ENCODE results near the gene ARL15.
"Not testable (repeated sequence)": the region's sequence is repeated elsewhere in the genome, so short reads cannot be mapped to it uniquely, and the experiment has no call there.

ARL15 gene

DNA sequence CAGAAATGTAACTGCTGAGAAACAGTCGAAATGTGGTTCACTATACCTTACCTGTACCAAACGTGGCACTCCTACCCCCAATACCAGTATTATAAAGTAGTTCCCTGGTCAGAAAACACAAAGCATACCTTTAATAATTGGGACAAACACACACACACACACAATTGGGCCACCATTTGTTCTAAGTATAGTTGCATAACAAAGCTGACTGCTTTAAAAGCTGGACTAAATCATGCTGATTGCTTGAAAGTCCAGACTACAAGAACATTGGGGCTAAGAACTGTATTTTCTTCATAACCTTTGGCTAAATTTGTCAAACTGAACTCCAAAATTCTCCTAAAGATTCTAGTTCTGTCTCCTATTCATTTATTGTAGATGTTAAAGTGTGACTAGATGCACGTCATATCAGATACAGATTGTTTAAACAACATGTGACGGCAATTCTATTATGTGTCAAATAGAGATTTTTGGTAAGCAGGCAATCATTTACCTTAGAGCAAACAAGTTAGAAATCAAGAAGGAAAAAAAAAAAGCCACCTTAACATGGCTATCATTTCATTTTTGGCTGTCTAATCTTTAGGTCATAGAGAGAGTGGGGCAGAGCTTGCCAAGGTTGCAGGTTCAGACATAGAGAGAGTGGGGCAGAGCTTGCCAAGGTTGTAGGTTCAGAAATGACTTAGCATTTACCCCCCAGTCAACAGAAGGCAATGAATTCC, 265.1 kb downstream of the ARL15 start:
- no peak overlapping the region for H3K4me3 ChIP-seq (ENCODE audit: low read length)
- no peak for TF ChIP-seq ZNF274 (IDR thresholded peaks at IDR 0.05; ENCODE audit: low read depth, low read length)

GRCh38 chr5:54044276-54044675, 266.1 kb downstream of the ARL15 start:
- H3K4me3 ChIP-seq (ENCODE audit: low read length) = not testable (repeated sequence)

DNA sequence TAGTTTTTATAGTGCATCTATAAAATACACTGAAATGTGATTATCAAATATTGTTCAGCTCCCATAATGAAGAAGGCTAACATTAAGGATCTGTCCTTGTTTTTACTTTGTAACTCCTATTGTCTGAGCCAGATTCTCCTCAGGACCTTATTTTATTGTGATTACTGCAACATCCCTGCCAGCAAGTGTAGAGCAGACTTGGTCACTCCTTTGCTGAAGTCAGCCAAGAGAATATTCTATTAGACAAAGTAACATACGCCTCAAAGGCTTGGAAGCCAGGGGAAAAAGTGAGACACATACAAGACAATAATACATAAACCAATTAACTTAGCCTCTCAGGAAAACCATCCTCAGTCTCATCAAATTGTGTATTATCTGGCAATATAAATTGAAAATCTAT, 269.6 kb downstream of the ARL15 start:
- no peak for TF ChIP-seq ZNF274 (IDR thresholded peaks at IDR 0.05; ENCODE audit: low read depth, low read length)
- H3K4me3 ChIP-seq (ENCODE audit: low read length) = no peak overlapping the region

GRCh38 chr5:54040018-54040417, 270.4 kb downstream of the ARL15 start:
- no peak for TF ChIP-seq ZNF274 (IDR thresholded peaks at IDR 0.05; ENCODE audit: low read depth, low read length)
- H3K4me3 ChIP-seq (ENCODE audit: low read length) = no peak overlapping the region

DNA sequence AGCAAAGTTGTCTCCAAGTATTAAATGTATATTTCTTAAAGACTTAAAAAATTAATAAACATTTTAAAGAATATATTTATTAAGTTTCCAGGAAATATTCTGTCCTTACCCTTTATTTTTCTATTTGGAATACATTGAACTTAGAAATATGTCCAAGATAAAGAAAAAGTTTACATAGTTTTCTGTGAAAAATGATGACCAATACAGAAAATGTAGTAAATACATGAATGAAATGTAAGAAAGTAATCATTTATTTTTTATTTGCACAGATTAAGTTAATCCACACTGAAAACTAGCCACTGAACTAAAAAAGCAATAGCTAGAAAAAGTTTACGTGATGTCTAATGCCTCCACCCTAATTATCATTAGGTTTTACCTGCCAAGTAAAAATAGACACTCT, 273.2 kb downstream of the ARL15 start:
- no peak for TF ChIP-seq ZNF274 (IDR thresholded peaks at IDR 0.05; ENCODE audit: low read depth, low read length)
- H3K4me3 ChIP-seq (ENCODE audit: low read length) = no peak overlapping the region

DNA sequence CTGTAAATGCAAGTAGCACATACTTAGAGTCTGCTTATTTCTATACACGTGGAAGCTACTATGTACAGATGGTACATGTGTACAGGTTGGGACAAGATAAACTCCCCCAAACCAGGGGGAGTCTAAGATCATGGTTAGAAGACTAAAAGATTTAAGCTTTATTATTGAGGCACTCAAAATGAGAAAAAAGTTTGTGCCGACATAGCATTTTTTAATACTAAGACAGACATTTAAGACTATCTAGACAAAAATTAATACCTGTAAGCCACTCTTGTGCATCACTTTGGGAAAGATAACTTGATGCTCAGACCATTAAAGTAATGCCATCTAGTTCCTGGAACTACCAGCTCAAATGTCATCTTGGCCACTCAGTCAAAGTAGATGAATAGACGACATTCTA, 279.4 kb downstream of the ARL15 start:
- no peak for TF ChIP-seq ZNF274 (IDR thresholded peaks at IDR 0.05; ENCODE audit: low read depth, low read length)
- no peak overlapping the region for H3K4me3 ChIP-seq (ENCODE audit: low read length)

DNA sequence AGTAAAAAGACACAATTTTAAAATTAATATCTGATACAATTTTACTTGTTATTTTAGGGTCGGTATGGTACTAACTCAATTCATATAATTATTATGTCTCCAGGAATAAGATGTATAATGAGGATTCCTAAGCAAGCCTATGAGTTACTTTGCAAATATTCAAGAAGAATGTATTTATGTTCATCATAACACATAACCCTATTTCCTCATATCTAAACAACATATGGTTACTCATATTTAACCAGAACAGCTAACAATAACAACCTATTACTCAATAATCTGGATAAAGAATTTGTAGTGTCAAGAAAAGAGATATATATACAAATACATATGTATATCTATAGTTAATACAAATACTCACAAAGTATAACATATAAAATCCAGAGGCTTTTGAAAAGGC, 285.9 kb downstream of the ARL15 start:
- TF ChIP-seq ZNF274 (IDR thresholded peaks at IDR 0.05; ENCODE audit: low read depth, low read length) = no peak
- no peak overlapping the region for H3K4me3 ChIP-seq (ENCODE audit: low read length)

- no peak overlapping the region for H3K4me3 ChIP-seq (ENCODE audit: low read length)
- TF ChIP-seq ZNF274 (IDR thresholded peaks at IDR 0.05; ENCODE audit: low read depth, low read length) = no peak
Measured at GRCh38 chr5:54022223-54022622, 288.1 kb downstream of the ARL15 start.

DNA sequence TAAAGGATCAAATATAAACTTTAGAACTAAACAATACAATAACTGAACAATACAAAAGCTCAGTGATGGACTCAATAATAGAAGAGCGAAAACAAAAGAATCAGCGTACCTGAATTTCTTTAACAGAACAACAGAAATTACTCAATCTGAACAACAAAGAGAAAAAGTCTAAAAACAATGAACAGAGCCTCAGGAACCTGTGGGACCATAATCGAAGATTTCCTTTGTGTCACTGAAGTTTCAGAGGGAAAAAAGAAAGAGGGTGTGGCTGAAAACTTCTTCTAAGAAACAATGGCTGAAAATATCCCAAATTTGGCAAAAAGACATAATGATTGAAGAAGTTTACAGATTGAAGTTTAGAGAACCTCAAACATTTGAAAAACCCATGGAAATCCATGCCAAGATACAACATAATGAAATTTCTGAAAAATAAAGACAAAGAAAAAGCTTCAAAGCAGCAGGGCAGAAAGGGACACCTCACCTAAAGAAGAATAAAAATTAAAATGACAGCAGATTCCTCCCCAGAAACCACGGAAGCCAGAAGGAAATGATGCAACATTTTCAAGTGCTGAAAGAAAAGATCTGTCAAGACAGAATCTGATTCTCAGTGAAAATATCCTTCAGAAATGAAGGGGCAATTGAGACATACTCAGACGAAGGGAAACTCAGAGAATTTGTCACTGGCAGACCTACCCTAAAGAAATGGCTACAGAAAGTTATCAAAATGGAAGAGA, 288.8 kb downstream of the ARL15 start:
- no peak overlapping the region for H3K4me3 ChIP-seq (ENCODE audit: low read length)
- TF ChIP-seq ZNF274 (IDR thresholded peaks at IDR 0.05; ENCODE audit: low read depth, low read length) = no peak

DNA sequence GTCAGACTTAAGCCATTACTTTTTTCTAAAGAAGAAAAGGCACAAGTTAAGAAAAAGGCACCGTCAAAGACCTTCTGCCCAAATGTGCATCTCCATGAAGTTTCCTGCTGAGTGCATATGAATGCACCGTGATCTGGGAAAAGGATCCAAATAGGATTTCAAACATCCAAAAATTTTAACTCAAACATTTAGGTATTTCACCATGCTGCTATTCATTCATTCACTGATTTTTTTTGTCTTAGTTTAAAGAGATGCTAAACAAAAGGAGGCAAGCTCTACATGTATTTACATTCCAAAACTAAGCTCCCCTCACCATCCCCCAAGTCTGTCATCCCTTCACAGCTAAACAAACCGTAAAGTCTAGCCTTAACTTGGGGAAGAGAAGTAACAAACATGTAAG, 291.9 kb downstream of the ARL15 start:
- H3K4me3 ChIP-seq (ENCODE audit: low read length) = no peak overlapping the region
- no peak for TF ChIP-seq ZNF274 (IDR thresholded peaks at IDR 0.05; ENCODE audit: low read depth, low read length)

- no peak for TF ChIP-seq ZNF274 (IDR thresholded peaks at IDR 0.05; ENCODE audit: low read depth, low read length)
- no peak overlapping the region for H3K4me3 ChIP-seq (ENCODE audit: low read length)
Measured at GRCh38 chr5:54017580-54017979, 292.8 kb downstream of the ARL15 start.

GRCh38 chr5:54013556-54014194, 296.7 kb downstream of the ARL15 start:
- no peak overlapping the region for H3K4me3 ChIP-seq (ENCODE audit: low read length)
- no peak for TF ChIP-seq ZNF274 (IDR thresholded peaks at IDR 0.05; ENCODE audit: low read depth, low read length)

DNA sequence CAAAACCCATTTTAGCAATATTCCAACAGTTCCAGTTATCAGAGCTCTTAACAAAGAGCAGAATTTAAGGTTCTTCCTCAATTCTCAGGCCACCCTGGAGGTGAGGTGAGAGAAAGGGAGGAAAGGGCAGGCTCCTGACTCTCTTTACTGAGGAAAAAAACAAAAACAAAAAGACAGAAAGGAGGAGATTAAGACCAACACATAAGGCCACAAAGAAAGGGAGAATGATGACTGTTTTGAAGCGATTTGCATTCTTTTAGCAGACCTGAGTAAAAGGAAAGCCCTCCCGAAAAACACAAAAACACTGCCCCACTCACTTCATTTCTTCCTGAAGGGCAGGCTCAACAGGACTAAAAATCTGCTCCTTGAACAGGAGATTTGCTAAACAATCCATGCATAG, 300.5 kb downstream of the ARL15 start:
- H3K4me3 ChIP-seq (ENCODE audit: low read length) = no peak overlapping the region
- no peak for TF ChIP-seq ZNF274 (IDR thresholded peaks at IDR 0.05; ENCODE audit: low read depth, low read length)

- TF ChIP-seq ZNF274 (IDR thresholded peaks at IDR 0.05; ENCODE audit: low read depth, low read length) = no peak
- no peak overlapping the region for H3K4me3 ChIP-seq (ENCODE audit: low read length)
Measured at GRCh38 chr5:54009357-54009756, 301.0 kb downstream of the ARL15 start.
